PC-9 (cell line): Measurements from ENCODE around the gene CCDC92. TPM values are rescaled to one million over a fixed set of nuclear protein-coding genes. Genes with fewer than 3 reads are reported as not detected.

Experiments
- BruUV-seq: library from RNA; stranded (reverse); fragments of 400-500 nt; replicated peaks from 2 replicates; lab custom pipeline; 2021; lab: Mats Ljungman, UMichigan
- CTCF ChIA-PET: fragments of 300-600 bp; sonication (Branson Sonifier 250); formaldehyde crosslinking; loops from one replicate; lab custom pipeline; 2022; ENCODE audit warnings: antibody characterized with exemption; lab: Charles Lee
- POLR2A ChIA-PET: fragments of 300-600 bp; sonication (Branson Sonifier 250); formaldehyde crosslinking; loops from one replicate; lab custom pipeline; 2022; ENCODE audit warnings: antibody characterized with exemption; ENCODE audit not compliant: unreplicated experiment; lab: Charles Lee
- DNase-seq, 2 experiments: peaks; one replicate each; pipeline versions ENCODE4 v3.0.0 to v3.0.0-alpha.2; 2015 to 2022; ENCODE audit warnings: mixed read lengths in 1 of 2
- H2AFZ ChIP-seq: fragments of 200-600 bp; sonication (generic); 2 replicates; pipeline ENCODE4 v1.8.1; 2017; ENCODE audit warnings: antibody characterized with exemption
- H3F3A ChIP-seq: fragments of 200-600 bp; sonication (generic); 2 replicates; pipeline ENCODE4 v1.8.1; 2017; ENCODE audit warnings: antibody characterized with exemption, mild to moderate bottlenecking, low read depth; ENCODE audit not compliant: insufficient read depth
- H3K27ac ChIP-seq: fragments of 200-600 bp; sonication (generic); 2 replicates; pipeline ENCODE4 v1.6.1; 2016; ENCODE audit warnings: mixed run types
- H3K27me3 ChIP-seq: fragments of 200-600 bp; sonication (generic); 2 replicates; pipeline ENCODE4 v1.6.1; 2016; ENCODE audit warnings: low read depth, mixed run types; ENCODE audit not compliant: insufficient read depth
- H3K36me3 ChIP-seq: fragments of 200-600 bp; sonication (generic); 2 replicates; pipeline ENCODE4 v1.6.1; 2016; ENCODE audit warnings: low read depth, mixed run types
- H3K4me1 ChIP-seq: fragments of 200-600 bp; sonication (generic); replicated peaks from 2 replicates; pipeline ENCODE4 v1.6.1; 2016; ENCODE audit warnings: mixed run types; ENCODE audit not compliant: insufficient read depth
- H3K4me2 ChIP-seq: fragments of 200-600 bp; sonication (generic); 2 replicates; pipeline ENCODE4 v1.6.1; 2017; ENCODE audit warnings: mixed run types
- H3K4me3 ChIP-seq: fragments of 200-600 bp; sonication (generic); 2 replicates; pipeline ENCODE4 v1.6.1; 2016; ENCODE audit warnings: mixed run types
- H3K79me2 ChIP-seq: fragments of 200-600 bp; sonication (generic); 2 replicates; pipeline ENCODE4 v1.6.1; 2017; ENCODE audit warnings: low read depth, mixed run types
- H3K9me2 ChIP-seq: fragments of 200-600 bp; sonication (generic); 2 replicates; pipeline ENCODE4 v1.8.1; 2017; ENCODE audit warnings: mild to moderate bottlenecking; ENCODE audit not compliant: insufficient read depth
- H3K9me3 ChIP-seq: fragments of 200-600 bp; sonication (generic); 2 replicates; pipeline ENCODE4 v1.8.1; 2016; ENCODE audit warnings: low read depth; ENCODE audit not compliant: insufficient read depth
- H4K20me1 ChIP-seq: fragments of 200-600 bp; sonication (generic); 2 replicates; pipeline ENCODE4 v1.8.1; 2017; ENCODE audit not compliant: insufficient read depth
- EZH2 ChIP-seq: fragments of 200-600 bp; sonication (generic); IDR thresholded peaks from 2 replicates; pipeline ENCODE4 v1.8.0; 2017; ENCODE audit warnings: antibody characterized with exemption, low read depth
- intact Hi-C: fragments of 100-400 bp; cut with micrococcal nuclease; formaldehyde crosslinking; loops from one replicate; pipeline ENCODE4 v1.10.0; 2022; ENCODE audit not compliant: unreplicated experiment
- total RNA-seq: library from RNA; stranded (reverse); gene quantifications from 2 replicates; pipeline ENCODE4 v1.2.3, GENCODE V29; 2021
- TF ChIP-seq, protein P1 (sequence below): fragments of 200-600 bp; sonication (generic); conservative IDR thresholded peaks from 2 replicates; pipeline ENCODE4 v1.6.1; 2017; ENCODE audit warnings: mixed run types, antibody characterized with exemption, mild to moderate bottlenecking, moderate library complexity

The CCDC92 gene
- total RNA-seq, 1 experiment from 2014 or later, result 28.0 TPM

DNA sequence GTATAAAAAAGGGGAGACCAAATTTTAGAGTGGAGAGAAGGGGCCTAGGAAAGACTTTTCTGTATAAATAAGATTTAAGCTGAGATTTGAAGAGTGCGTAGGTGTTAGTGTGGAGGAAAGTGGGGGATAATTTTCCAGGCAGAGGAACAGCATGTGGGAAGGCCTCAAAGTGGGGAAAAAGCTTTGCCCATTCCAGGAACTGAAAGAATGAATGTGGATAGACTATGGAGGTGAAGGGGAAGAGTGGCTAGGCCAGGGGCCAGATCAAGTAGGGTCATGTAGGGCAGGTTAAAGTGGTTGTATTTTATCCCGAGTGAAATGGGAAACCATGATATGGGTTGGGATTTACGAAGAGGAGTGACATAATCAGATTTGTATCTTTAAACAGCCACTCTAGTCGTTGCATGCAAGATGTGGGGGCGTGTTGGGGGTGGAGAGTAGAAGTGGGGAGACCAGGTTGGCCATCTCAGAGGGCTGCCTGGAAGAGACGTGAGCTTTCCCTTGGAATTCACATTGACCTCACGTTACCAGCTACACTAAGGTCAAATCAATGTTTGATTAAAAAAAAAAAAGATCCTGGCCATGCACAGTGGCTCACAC is 3.7 kb upstream of the CCDC92 start:
- Histone ChIP-seq H3F3A (peaks cover 6% of the 10 kb centered on the region; the same call in 1 of the 2 replicates), H3K4me1 (peaks cover 12% of the 10 kb centered on the region), H3K4me2 (no peak overlapping the region), H3K36me3 (0 out of 2 replicates have a peak, but pooled peaks cover 7% of the 10 kb centered on the region), H3K4me3 (no peak overlapping the region), H2AFZ (no peak overlapping the region), H3K9me2 (no peaks in the 10 kb centered on the region), H3K9me3 (no peaks in the 10 kb centered on the region), H3K79me2 (peaks cover 32% of the 10 kb centered on the region), H3K27ac (no peak overlapping the region), H4K20me1 (no peaks in the 10 kb centered on the region; the same call in none of the 2 replicates), H3K27me3 (no peaks in the 10 kb centered on the region)
- intact Hi-C loops, result loop anchor here (10.0 kb wide), 1 partner anchor 538 kb away; no protein-coding TSS in a partner anchor
- DNase-seq, result no peak
- TF ChIP-seq, protein P1, sequence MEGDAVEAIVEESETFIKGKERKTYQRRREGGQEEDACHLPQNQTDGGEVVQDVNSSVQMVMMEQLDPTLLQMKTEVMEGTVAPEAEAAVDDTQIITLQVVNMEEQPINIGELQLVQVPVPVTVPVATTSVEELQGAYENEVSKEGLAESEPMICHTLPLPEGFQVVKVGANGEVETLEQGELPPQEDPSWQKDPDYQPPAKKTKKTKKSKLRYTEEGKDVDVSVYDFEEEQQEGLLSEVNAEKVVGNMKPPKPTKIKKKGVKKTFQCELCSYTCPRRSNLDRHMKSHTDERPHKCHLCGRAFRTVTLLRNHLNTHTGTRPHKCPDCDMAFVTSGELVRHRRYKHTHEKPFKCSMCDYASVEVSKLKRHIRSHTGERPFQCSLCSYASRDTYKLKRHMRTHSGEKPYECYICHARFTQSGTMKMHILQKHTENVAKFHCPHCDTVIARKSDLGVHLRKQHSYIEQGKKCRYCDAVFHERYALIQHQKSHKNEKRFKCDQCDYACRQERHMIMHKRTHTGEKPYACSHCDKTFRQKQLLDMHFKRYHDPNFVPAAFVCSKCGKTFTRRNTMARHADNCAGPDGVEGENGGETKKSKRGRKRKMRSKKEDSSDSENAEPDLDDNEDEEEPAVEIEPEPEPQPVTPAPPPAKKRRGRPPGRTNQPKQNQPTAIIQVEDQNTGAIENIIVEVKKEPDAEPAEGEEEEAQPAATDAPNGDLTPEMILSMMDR, result no peak
- no peak for TF ChIP-seq EZH2
- BruUV-seq, result no TSS peak
- CTCF ChIA-PET, result no interaction called here
- POLR2A ChIA-PET, result interaction anchor here (0.6 kb wide), 2 partner anchors 14 to 843 kb away, joined by 3 to 7 read pairs; no protein-coding TSS in a partner anchor

GRCh38 chr12:123973552-123974341 is 1.1 kb upstream of the CCDC92 start:
- peaks cover 6% of the 10 kb centered on the region; the same call in 1 of the 2 replicates for H3F3A ChIP-seq
- H4K20me1 ChIP-seq, result no peaks in the 10 kb centered on the region; the same call in 1 of the 2 replicates
- H3K9me2 ChIP-seq, result no peaks in the 10 kb centered on the region
- H3K27ac ChIP-seq, result no peak overlapping the region
- H3K27me3 ChIP-seq, result no peaks in the 10 kb centered on the region
- peaks cover 20% of the 10 kb centered on the region for H3K4me1 ChIP-seq
- H3K4me3 ChIP-seq, result peak overlapping the region; percentile 76
- H3K36me3 ChIP-seq, result 0 out of 2 replicates have a peak, but pooled peaks cover 7% of the 10 kb centered on the region
- BruUV-seq, result TSS peak; percentile 37
- H3K79me2 ChIP-seq, result peaks cover 35% of the 10 kb centered on the region
- peak; percentile 34 to 43 for DNase-seq
- CTCF ChIA-PET, result no interaction called here
- intact Hi-C loops, result loop anchor here (2.0 to 10.0 kb wide), 2 partner anchors 69 to 541 kb away; no protein-coding TSS in a partner anchor
- H3K9me3 ChIP-seq, result no peaks in the 10 kb centered on the region
- H3K4me2 ChIP-seq, result peak overlapping the region; percentile 88
- TF ChIP-seq, protein P1, result no peak
- no peak for TF ChIP-seq EZH2
- POLR2A ChIA-PET, result interaction anchor here (0.8 kb wide), 1 partner anchor 72 kb away, joined by 7 read pairs; no protein-coding TSS in a partner anchor
- H2AFZ ChIP-seq, result peak overlapping the region; percentile 77

- TF ChIP-seq, protein P1, result no peak
- TF ChIP-seq EZH2, result no peak
- CTCF ChIA-PET, result no interaction called here
- H3K27me3 ChIP-seq, result no peaks in the 10 kb centered on the region
- H3K9me3 ChIP-seq, result no peaks in the 10 kb centered on the region
- no peaks in the 10 kb centered on the region; the same call in 1 of the 2 replicates for H4K20me1 ChIP-seq
- peak overlapping the region; percentile 76 for H3K4me2 ChIP-seq
- no peak overlapping the region for H3K27ac ChIP-seq
- no TSS peak for BruUV-seq
- intact Hi-C loops, result loop anchor here (2.0 to 10.0 kb wide), 2 partner anchors 67 to 543 kb away; no protein-coding TSS in a partner anchor
- POLR2A ChIA-PET, result no interaction called here
- H3F3A ChIP-seq, result peaks cover 9% of the 10 kb centered on the region; the same call in 1 of the 2 replicates
- no peaks in the 10 kb centered on the region for H3K9me2 ChIP-seq
- H3K4me1 ChIP-seq, result peaks cover 20% of the 10 kb centered on the region
- DNase-seq, result peak in 1 of 2 experiments; percentile 24
- 0 out of 2 replicates have a peak, but pooled peaks cover 4% of the 10 kb centered on the region for H3K36me3 ChIP-seq
- H3K4me3 ChIP-seq, result peak overlapping the region; percentile 85
- H3K79me2 ChIP-seq, result peaks cover 35% of the 10 kb centered on the region
- H2AFZ ChIP-seq, result peak overlapping the region; percentile 80
Measured at GRCh38 chr12:123971770-123972456, 718 bp downstream of the CCDC92 start.
